GM12891 (cell line): ENCODE measurements around the gene RHBDL1.

Experiments
- POLR2A ChIP-seq: IDR thresholded peaks from 2 replicates; pipeline ENCODE4 v1.6.1; 2011; ENCODE audit warnings: low read depth, low read length, control low read depth
- POLR2AphosphoS5 ChIP-seq: IDR thresholded peaks from 2 replicates; pipeline ENCODE4 v1.6.1; 2011; ENCODE audit warnings: low read depth, low read length, control low read depth

DNA sequence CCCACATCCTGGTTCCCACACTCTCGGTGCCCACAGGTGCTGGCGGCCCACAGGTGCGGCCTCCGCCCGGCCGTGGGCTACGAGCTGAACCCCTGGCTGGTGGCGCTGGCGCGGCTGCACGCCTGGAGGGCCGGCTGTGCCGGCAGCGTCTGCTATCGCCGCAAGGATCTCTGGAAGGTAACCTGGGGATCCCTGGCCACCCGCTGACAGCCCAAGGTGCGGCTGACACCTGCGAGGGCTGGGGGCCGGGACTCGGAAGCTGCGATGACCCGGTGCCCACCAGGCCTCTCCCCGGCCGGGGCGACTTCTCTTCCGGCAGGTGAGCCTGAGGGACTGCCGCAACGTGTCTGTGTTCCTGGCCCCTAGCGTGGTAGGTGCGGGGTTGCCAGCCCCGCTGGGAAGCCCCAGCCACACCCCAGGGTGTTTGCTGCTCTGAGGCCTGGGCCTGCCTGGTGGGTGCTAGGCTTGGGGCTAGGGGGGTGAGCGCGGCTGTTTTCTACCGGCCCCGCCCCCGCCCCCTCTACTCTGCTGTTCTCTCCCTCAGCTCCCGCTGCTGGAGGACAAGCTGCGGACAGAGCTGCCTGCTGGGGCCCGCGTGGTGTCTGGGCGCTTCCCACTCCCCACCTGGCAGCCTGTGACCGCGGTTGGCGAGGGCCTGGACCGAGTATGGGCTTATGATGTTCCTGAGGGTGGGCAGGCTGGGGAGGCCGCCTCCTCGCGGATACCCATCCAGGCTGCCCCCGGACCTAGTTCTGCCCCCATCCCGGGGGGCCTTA is 46.5 kb downstream of the RHBDL1 start:
- no peak for TF ChIP-seq POLR2AphosphoS5
- no peak for TF ChIP-seq POLR2A
